Measurements from ENCODE around the gene BLNK.
"Not testable (repeated sequence)": the region's sequence is repeated elsewhere in the genome, so short reads cannot be mapped to it uniquely, and the experiment has no call there.

BLNK gene

GRCh38 chr10:96229568-96230030 is 41.8 kb downstream of the BLNK start:
- no peak for FAIRE-seq
- peak; percentile 64 for DNase-seq (ENCODE audit: low spot score)

- FAIRE-seq: no peak
- no peak for DNase-seq (ENCODE audit: low spot score)
Observed at GRCh38 chr10:96228408-96228994, 42.9 kb downstream of the BLNK start.

- no peak for FAIRE-seq
- no peak for DNase-seq (ENCODE audit: low spot score)
Observed at GRCh38 chr10:96227206-96227605, 44.2 kb downstream of the BLNK start.

- FAIRE-seq: no peak
- no peak for DNase-seq (ENCODE audit: low spot score)
Observed at GRCh38 chr10:96225119-96225518, 46.2 kb downstream of the BLNK start.

- DNase-seq (ENCODE audit: low spot score) (no peak), FAIRE-seq (no peak)
Observed at GRCh38 chr10:96222908-96223307, 48.5 kb downstream of the BLNK start.

- no peak for DNase-seq (ENCODE audit: low spot score)
- no peak for FAIRE-seq
Observed at GRCh38 chr10:96222441-96222840, 48.9 kb downstream of the BLNK start.

- DNase-seq (ENCODE audit: low spot score): no peak
- no peak for FAIRE-seq
Observed at GRCh38 chr10:96218826-96219225, 52.5 kb downstream of the BLNK start.

GRCh38 chr10:96217711-96218110 is 53.7 kb downstream of the BLNK start:
- DNase-seq (ENCODE audit: low spot score) (no peak), FAIRE-seq (no peak)

- DNase-seq (ENCODE audit: low spot score): no peak
- FAIRE-seq: no peak
Observed at GRCh38 chr10:96216775-96217174, 54.6 kb downstream of the BLNK start.

- FAIRE-seq (no peak), DNase-seq (ENCODE audit: low spot score) (no peak)
Observed at GRCh38 chr10:96212911-96213310, 58.5 kb downstream of the BLNK start.

- no peak for FAIRE-seq
- DNase-seq (ENCODE audit: low spot score): no peak
Observed at GRCh38 chr10:96211764-96212163, 59.6 kb downstream of the BLNK start.

GRCh38 chr10:96208946-96209345 is 62.4 kb downstream of the BLNK start:
- FAIRE-seq (no peak), DNase-seq (ENCODE audit: low spot score) (no peak)

GRCh38 chr10:96208271-96208670 is 63.1 kb downstream of the BLNK start:
- DNase-seq (ENCODE audit: low spot score): no peak
- FAIRE-seq: no peak

- FAIRE-seq (no peak), DNase-seq (ENCODE audit: low spot score) (no peak)
Observed at GRCh38 chr10:96205580-96205979, 65.8 kb downstream of the BLNK start.

- DNase-seq (ENCODE audit: low spot score) (no peak), FAIRE-seq (no peak)
Observed at GRCh38 chr10:96201525-96201924, 69.8 kb downstream of the BLNK start.

- not testable (repeated sequence) for FAIRE-seq; DNase-seq (ENCODE audit: low spot score)
Observed at GRCh38 chr10:96189505-96189904, 81.9 kb downstream of the BLNK start.

GRCh38 chr10:96188916-96189315 is 82.5 kb downstream of the BLNK start:
- no peak for FAIRE-seq
- DNase-seq (ENCODE audit: low spot score): no peak

- FAIRE-seq: no peak
- DNase-seq (ENCODE audit: low spot score): no peak
Observed at GRCh38 chr10:96188421-96188820, 82.9 kb downstream of the BLNK start.

GRCh38 chr10:96176985-96177384 is 94.4 kb downstream of the BLNK start:
- DNase-seq (ENCODE audit: low spot score) (no peak), FAIRE-seq (no peak)

- DNase-seq (ENCODE audit: low spot score) (no peak), FAIRE-seq (no peak)
Observed at GRCh38 chr10:96172666-96173065, 98.7 kb downstream of the BLNK start.

GRCh38 chr10:96170230-96170629 is 101.1 kb downstream of the BLNK start:
- FAIRE-seq: no peak
- DNase-seq (ENCODE audit: low spot score): no peak

GRCh38 chr10:96168546-96168945 is 102.8 kb downstream of the BLNK start:
- FAIRE-seq: no peak
- DNase-seq (ENCODE audit: low spot score): no peak

- no peak for DNase-seq (ENCODE audit: low spot score)
- no peak for FAIRE-seq
Observed at GRCh38 chr10:96165726-96166125, 105.6 kb downstream of the BLNK start.

- FAIRE-seq: no peak
- DNase-seq (ENCODE audit: low spot score): no peak
Observed at GRCh38 chr10:96153070-96153469, 118.3 kb downstream of the BLNK start.
